Parietal lobe (tissue), 2 donors: ENCODE measurements around the gene LCN6. TPM values are rescaled to one million over a fixed set of nuclear protein-coding genes. Genes with fewer than 3 reads are reported as not detected.

ENCODE experiments used
- small RNA-seq: library from RNA; depleted of rRNA; stranded (forward); fragments of <200 nt; gene quantifications from one replicate; pipeline ENCODE3, GENCODE V24; 2014; ENCODE audit warnings: low replicate concordance
- total RNA-seq: library from RNA; depleted of rRNA; stranded (reverse); fragments of >200 nt; gene quantifications from one replicate; pipeline ENCODE4 v1.2.3, GENCODE V29; 2014

Gene LCN6, protein sequence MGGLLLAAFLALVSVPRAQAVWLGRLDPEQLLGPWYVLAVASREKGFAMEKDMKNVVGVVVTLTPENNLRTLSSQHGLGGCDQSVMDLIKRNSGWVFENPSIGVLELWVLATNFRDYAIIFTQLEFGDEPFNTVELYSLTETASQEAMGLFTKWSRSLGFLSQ
- total RNA-seq, result not detected

DNA sequence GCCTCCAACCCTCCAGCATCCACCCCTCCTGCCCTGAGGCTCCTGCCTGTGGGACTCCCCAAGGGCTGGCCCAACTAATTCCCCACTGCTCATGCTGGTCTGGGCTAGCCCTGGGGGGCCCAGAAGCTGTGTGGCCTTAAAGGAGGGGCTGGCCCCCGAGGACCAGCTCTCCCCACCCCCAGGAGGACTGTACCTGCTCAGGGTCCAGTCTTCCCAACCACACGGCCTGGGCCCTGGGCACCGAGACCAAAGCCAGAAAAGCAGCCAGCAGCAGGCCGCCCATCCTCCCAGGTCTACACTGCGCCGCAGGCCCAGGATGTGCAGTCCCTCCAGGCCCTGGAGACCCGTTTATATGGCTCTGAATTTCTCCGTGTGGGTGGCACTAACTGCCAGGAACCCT is at the start of gene LCN6:
Gene LCN6, minus strand, starts transcription at position 325 of the 400 bp plus-strand sequence. Its CDS starts 42 bp downstream, at position 283.

DNA sequence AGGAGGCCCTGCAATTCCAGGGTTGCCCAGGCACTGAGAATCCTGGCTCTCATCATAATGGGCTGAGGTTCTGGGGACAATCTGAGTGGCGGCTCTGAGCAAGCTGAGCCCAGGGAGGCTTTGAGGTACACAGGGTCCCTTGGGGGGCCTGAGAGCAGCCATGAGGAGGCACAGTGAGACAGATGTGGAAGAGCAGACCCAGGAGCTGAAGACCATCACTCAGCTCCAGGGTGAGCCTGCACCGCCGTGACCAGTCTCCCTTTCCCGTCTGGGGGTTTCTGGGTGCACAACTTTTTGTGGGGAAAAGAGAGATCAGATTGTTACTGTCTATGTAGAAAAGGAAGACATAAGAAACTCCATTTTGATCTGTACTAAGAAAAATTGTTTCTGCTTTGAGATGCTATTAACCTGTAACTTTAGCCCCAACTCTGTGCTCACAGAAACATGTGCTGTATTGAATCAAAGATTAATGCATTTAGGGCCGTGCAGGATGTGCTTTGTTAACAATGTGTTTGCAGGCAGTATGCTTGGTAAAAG is 48.0 kb upstream of the LCN6 start, which contains the start of gene CCDC183:
Gene CCDC183, plus strand, starts transcription at position 101 of the 537 bp plus-strand sequence. Its CDS starts 60 bp downstream, at position 161.

GRCh38 chr9:136790640-136791515 is 42.6 kb upstream of the LCN6 start, which contains the start of gene TMEM141:
Gene TMEM141, plus strand, starts transcription at chr9:136791344. Its CDS starts 27 bp downstream, at chr9:136791371.

GRCh38 chr9:136764301-136764891 is 16.1 kb upstream of the LCN6 start, which contains the start of gene LCN15:
Gene LCN15, minus strand, starts transcription at chr9:136764518. Its CDS starts 30 bp downstream, at chr9:136764488.

DNA sequence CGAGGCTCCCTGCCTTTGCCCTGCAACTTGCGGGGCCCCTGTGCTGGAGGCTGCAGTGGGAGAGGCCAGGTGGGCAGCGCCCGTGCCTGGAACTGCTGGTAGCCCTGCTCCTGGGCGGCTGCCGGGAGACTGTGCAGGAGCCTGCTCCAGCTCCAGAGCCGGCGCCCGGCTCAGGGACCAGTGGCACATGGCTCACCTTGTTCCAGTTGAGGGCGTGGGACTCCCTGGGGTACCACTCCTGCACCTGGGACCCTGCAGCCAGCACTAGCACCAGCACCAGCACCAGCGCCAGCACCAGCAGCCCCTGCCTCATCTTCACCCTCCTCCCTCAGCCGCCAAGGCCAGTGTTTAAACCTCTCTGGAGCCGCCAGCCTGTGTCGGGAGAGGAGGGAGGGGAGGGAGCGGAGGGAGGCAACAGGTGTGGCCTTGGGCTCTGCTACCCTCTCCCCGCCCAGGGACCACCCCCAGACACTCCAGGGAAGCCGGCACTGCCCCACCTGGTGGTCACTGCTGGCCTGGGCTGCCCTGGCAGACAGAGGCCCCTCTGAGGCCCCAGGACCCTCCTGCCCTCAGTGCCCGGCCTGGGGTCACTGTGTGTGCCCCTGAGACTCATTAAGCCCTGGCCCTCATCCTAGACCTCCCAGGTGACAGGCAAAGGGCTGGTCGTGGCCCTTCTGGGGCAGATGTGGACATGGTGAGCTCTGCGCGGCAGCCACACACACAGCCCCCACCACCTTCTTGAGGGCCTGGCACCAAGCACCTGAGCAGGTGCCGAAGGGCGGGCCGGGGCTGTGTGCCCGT is 5.5 kb downstream of the LCN6 start, which contains the start of gene LCN10:
Gene LCN10, minus strand, starts transcription at position 350 of the 801 bp plus-strand sequence. Its CDS starts 37 bp downstream, at position 313.

DNA sequence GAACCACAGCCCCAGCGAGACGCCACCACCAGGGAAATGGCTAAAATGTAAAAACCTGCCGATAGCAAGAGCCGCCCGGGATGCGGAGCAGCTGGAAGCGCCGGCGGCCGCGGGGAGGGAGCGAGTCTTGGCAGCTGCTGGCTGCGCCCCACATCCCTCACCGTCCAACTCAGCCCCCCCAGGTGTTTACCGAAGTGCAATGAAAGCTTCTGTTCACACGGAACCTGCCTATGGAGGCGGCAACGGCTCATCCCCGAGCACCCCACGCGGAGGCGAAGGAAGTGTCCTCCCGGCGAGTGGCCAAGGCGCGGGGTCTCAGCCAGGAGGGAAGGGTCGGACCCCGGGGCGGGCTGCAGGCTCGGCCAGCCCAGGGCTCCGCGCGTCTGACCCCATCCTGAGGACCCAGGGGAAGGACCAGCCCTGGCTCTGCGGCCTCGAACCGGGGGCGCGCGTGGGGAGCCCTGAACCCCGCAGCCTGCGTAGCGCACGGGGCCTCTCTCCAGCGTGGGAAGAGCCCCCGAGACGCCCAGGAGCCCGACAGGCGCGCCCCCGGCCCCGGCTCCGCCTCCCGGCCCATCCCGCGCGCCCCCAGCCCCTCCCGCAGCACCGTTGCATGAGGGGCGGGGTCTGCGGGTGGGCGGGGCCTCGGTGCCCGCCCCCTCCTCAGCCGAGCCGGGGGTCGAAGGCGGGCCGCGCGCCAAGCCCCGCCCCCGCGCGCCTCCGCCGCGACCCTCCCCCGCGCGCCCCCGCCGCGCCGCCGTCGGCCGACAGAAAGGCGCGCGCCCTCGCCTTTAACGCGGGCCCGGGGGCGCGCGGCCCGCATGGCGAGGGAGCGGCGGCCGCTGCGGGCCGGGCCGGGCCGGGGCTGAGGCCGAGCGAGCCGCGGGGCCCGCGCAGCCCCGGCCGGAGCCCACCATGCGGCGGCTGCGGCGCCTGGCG is 36.3 kb downstream of the LCN6 start, which contains the start of gene DIPK1B:
Gene DIPK1B, plus strand, starts transcription at position 822 of the 939 bp plus-strand sequence. Its CDS starts 94 bp downstream, at position 916.

Small RNA genes within 50 kb of the gene (small RNA-seq; reads per million reads assigned to genes)
- gene ATP6V1G1P3 (not detected), gene MIR6722 (not detected)

Other genes with a start within 250 kb of the LCN6 start
- gene NOTCH1, start 202.5 kb downstream of the LCN6 start, total RNA-seq, result 57.6 TPM
- gene EGFL7, start 85.6 kb downstream of the LCN6 start, total RNA-seq, result 12.8 TPM
- gene AGPAT2, start 61.1 kb downstream of the LCN6 start, total RNA-seq, result 1.9 TPM
- gene DIPK1B, start 36.0 kb downstream of the LCN6 start, total RNA-seq, result 37.9 TPM
- not detected for gene LCN10, start 5.6 kb downstream of the LCN6 start, total RNA-seq
- not detected for gene LCN8, start 9.7 kb upstream of the LCN6 start, total RNA-seq
- gene LCN15, start 16.0 kb upstream of the LCN6 start, total RNA-seq, result not detected
- 15.7 TPM for gene TMEM141, start 42.8 kb upstream of the LCN6 start, total RNA-seq
- 6.3 TPM for gene CCDC183, start 47.8 kb upstream of the LCN6 start, total RNA-seq
- 54.5 TPM for gene RABL6, start 59.4 kb upstream of the LCN6 start, total RNA-seq
- gene AJM1, start 94.0 kb upstream of the LCN6 start, total RNA-seq, result 1.9 TPM
- 77.6 TPM for gene PHPT1, start 100.9 kb upstream of the LCN6 start, total RNA-seq
- gene MAMDC4, start 103.8 kb upstream of the LCN6 start, total RNA-seq, result 11.3 TPM
- gene EDF1, start 117.8 kb upstream of the LCN6 start, total RNA-seq, result 135 TPM
- gene TRAF2, start 138.0 kb upstream of the LCN6 start, total RNA-seq, result 11.6 TPM
- 64.5 TPM for gene FBXW5, start 196.2 kb upstream of the LCN6 start, total RNA-seq
- not detected for gene C8G, start 196.7 kb upstream of the LCN6 start, total RNA-seq
- 0.94 TPM for gene LCN12, start 203.7 kb upstream of the LCN6 start, total RNA-seq
- 11.9 TPM for gene PTGDS, start 229.0 kb upstream of the LCN6 start, total RNA-seq
- gene LCNL1, start 234.5 kb upstream of the LCN6 start, total RNA-seq, result 0.94 TPM
- gene PAXX, start 243.9 kb upstream of the LCN6 start, total RNA-seq, result 14.7 TPM
- not detected for gene CLIC3, start 248.0 kb upstream of the LCN6 start, total RNA-seq